NCI-H146 (cell line): ENCODE results near the gene TMEM269.
A peak's percentile ranks its signal among the peaks of the same experiment; 100 is the strongest.

ENCODE experiments used
- DNase-seq: peaks from one replicate; lab custom pipeline; 2025; lab: John Stamatoyannopoulos, UW

TMEM269 gene

DNA sequence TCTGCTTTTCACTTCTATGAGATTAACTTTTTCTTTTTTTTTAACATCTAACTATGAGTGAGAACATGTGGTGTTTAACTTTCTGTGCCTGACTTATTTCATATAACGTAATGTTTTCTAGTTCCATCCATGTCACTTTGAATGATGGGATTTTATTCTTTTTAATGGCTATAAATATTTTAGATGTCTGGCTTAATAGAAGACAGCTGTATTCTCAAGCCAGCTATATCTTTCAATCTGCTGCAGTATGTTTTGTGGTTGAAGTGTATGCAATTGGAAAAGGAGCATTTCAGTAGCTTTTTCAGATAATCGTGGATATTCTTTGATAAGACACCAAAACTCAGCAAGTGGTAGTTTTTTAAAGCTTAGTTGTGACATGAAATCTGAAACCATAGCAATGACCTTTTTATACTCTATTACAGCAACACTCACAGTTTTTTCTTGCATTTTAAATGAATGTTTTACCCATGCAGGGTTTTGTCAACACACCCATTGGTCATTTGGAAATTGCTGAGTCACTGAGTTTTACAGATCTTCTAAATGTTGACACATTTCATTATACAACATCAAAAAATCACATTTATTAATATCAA is 38.1 kb downstream of the TMEM269 start:
- DNase-seq = no peak

DNA sequence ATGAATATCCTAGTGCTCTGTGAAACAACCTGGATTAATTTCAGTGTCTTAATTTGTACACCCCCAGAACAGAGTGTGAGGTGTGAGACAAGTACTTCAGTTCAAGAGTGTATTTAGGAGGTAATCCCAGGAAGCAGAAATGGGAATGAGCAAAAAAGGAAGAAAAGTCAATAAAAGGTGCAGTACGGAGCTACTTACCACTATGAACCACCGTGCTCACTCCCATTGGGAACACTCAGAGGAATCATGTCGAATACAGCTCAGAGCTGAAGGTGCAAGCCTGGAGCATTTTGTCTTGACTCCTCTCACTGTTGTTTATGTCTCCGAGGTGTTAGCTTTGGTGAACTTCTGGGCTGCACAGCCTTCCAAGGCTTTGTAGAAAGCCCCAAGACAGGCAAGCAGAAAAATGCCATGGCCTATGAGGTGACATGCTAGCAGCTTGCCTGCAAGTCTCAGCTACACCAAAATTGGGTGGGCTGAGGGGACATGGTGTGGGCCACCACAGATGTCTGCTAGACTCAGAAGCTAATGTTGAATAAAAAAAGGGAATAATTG is 39.8 kb downstream of the TMEM269 start:
- no peak for DNase-seq

DNA sequence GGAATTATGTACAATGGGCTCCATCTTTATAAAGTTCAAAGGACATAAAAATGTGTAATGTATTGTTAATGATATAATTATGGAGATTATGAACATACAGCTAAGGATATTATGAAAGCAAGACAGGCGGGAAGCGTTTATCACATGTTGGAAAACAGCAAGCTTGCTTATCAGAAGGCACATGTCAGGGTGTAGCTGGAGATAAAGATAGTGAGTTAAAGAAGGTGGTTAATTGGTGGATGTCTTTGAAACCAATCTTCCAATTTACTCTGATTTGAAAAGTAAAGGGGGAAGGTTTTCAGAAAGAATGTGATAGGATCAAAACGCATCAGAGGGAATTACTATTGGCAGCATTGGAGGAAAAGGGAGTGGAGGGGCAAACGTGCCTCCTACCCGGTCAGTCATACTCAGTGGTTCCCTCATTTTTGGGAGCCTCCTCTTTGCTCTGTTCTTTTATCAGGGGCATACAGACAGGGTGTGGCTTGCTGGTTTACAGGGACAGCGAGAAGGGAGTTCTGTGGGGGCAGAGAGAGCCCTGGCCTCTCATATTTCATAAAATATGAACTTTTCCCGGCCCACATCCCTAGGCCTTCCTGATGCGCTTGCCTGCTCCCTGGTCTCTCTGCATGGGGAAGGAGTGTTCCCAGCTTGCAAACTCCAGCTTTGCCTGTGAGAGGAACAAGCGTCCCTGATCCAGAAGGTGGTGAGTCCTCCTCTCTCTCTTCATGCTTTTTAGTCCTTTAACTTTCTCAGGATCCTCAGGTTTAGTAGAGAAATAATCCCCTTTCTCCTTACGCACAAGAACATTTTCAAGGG is 40.5 kb downstream of the TMEM269 start:
- no peak for DNase-seq

DNA sequence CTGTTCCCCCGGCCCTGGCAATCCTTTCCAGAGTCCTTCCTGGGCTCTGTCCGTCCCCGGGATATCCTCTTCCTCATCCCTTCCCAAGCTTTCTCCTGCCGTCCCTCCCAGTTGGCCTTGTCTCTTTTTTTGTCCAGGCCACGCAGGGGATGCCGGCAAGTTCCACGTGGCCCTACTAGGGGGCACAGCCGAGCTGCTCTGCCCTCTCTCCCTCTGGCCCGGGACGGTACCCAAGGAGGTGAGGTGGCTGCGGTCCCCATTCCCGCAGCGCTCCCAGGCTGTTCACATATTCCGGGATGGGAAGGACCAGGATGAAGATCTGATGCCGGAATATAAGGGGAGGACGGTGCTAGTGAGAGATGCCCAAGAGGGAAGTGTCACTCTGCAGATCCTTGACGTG is 45.8 kb downstream of the TMEM269 start:
- no peak for DNase-seq

- no peak for DNase-seq
Observed at GRCh38 chr1:42831273-42831672, 46.5 kb downstream of the TMEM269 start.

- DNase-seq = no peak
Observed at GRCh38 chr1:42832641-42833240, 48.0 kb downstream of the TMEM269 start.

DNA sequence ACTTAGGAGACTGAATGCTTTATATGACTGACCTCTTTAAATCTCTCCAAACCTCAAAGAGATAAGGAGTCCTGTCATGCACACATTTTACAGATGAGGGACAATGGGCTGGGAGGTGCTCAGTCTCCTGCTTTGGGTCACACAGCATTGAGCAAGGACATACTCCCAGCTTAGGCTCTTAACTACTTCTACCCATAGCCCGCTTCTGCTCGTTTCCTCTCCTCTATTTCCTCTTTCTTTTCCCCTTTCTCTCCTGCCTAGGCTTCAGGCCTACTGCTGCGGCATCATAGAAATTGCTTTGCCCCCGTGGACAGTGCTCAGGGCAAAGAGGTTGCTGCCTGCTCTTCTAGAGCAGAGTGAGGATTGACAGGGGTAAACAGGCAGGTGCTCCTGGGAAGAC is 49.2 kb downstream of the TMEM269 start:
- no peak for DNase-seq

GRCh38 chr1:42834803-42835202 is 50.0 kb downstream of the TMEM269 start:
- DNase-seq = no peak

- no peak for DNase-seq
Observed at GRCh38 chr1:42835422-42835821, 50.6 kb downstream of the TMEM269 start.

GRCh38 chr1:42837709-42838108 is 52.9 kb downstream of the TMEM269 start:
- no peak for DNase-seq

DNA sequence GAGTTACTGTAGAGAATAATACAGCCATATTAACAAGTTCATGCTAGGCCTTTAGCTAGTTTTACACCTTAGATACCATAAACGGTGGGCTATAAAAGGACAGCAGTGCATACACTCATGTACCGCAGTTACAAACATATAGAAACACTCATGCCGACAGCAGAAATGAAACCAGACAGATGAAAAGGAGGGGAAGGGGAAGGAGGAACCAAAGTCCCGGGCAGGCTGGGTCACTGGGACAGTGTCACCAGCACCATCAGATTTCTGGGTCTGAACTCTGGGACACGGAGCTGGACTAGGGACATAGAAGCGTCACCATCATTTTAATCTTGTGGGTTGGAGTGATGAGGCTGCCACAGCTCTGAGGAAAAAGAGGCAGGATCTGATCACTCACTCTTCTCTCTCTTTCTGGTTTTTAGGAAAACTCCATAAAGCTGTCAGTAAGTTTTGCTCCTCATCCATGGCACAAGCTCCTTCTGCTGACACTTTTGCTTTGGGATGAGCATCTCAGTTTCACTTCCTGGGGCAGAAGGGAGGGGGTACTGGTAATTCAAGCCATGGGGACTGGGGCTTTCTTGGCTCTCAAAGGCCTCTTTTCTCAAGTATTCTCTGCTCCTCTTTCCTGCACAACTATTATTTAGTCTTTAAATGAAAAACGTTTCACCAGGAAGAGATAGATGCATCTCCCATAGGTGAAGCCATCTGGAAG is 53.8 kb downstream of the TMEM269 start:
- no peak for DNase-seq

DNA sequence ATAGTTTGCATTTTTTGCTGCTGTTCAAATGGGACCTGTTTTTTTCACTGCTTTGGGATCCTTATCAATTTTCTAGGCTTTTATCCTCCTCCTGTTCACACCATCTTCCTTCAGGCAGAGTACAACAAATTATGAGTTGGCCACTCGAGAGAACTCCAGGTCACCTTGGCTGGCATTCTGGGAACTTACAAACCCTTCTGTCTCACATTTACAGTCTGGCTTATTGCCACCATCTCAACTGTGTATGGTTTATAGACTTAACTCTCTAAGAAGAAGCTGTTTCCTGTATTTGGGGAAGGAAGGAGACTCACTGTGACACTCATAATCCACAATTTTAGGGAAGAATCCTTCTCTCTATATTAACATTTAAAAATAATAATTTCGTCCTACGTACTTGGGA is 56.2 kb downstream of the TMEM269 start:
- DNase-seq = no peak

DNA sequence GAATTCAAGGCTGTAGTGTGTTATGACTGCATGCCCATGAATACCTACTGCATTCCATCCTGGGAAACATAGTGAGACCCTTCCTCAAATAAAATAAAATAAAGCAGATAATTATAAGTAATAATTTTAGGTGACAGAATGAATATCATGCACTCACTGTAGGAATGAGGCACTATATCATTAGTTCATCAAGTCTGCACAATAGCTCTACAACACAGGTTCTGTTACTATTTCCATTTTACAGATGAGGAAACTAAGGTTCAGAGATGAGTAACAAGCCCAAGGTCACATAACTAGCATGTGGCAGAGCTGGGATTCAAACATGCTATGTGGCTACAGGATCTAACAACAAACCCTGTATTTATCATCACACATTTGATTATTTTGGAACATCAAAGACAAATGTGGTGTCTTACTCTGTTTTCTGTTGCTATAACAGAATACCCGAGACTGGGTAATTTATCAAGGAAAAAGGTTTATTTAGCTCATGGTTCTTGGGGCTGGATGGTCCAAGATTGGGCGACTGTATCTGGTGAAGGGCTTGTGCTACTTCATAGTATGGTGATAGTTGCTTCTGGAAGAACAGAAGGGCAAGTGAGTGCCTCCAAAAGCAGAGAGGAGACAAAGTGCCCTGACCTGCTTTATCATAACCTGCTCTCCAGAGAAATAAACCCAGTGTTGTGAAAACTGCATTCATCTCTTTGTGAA is 56.8 kb downstream of the TMEM269 start:
- no peak for DNase-seq

DNA sequence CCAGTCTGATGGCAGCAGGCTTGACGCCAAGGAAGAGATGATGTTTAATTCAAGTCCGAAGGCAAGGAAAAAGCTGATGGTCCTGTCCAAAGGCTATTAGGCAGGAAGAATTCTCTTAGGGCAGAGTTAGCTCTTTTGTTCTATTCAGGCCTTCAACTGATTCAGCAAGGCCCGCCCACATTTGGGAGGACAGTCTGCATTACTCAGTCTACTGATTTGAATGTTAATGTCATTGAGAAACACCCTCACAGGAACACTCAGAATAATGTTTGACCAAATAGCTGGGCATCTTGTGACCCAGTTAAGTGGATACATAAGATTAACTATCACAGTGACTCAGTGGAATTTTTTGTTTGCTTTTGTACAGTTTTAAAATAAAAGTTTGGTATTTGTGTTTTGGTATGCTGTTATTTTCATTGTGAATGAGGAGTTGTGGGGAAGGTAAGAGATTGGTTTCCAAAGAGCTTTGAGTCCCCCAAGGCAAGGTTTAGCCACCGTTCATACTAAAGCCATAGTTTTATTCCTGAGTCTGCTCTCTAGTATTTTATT is 59.9 kb downstream of the TMEM269 start:
- DNase-seq = no peak

DNA sequence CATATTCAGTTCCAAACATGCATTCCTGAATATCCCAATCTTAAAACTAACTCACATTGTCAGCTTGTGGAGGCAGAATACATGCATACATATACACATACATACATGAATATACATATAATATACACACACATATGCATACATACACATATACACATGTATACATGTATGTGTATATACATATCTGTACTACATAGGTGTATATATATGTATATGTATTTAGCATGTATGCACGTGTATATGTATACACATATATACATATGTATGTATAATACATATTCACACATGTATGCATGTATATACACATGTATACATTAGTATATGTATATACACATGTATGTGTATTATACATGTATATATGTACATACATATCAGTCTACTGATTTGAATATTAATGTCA is 60.4 kb downstream of the TMEM269 start:
- no peak for DNase-seq

DNA sequence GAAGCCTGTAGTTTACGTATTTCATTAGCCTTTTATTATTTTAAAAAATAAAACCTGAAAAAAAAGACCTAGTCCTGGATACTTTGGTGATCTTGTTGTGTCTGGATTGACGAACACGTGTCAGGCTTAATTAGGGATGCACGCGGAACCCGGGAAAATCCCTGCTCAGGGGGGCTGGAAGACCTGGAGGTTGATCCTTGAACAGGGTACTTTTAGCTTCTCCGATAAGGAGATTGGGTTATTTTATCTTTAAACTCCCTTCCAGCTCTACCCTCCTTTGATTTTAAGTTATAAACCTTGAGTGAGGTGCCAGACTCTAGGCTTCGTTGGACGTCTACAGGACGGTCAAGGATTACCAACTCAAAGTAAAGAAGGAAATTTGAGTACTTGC is 61.1 kb downstream of the TMEM269 start:
- DNase-seq = no peak

DNA sequence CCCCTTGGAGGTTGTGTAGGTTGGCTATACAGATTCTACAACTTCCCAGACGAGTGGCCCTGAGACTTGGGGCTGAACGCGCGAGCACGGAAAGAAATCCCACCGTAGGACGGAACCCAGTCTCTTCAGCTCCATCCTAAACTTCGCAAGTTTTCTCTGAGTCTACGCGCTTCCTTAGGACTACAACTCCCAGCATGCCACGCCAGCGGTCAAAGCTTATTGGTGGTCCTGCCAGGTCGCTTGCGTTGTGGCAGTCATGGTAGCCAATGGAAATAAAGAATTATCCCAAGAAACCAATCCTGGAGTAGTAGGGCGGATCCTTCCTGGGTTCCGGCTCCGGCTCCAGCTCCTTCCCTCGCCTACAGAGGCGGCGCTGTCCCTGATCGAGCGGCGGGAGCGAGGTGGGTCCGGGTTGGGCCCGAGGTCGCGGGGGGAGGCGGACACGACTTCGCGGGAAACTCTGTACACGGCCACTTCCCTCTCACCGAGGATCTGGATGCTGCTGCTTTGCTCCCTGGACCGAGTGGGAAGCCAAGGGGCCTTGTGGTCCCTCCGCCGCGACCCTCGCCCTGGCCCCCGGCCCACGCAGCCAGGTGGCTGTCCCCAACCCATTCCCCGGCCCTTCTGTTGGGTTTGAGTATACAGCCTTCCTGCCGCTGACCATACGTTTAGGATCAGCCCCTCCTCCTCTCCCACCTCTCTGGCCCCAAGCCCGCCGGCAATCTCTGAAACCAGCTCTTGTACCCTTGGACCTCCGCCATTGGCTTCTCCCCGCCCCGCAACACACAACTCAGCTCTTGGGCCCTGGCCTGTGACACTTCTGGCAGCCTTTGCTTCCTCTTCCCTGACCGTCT is 61.7 kb downstream of the TMEM269 start, which contains the start of gene ZNF691:
Gene ZNF691 (plus strand): TSS at position 357 of the 854 bp plus-strand sequence. CDS start 3,046 bp downstream, outside the sequence.
- peak; percentile 91 for DNase-seq

GRCh38 chr1:42847111-42847595 is 62.4 kb downstream of the TMEM269 start:
- no peak for DNase-seq

GRCh38 chr1:42847721-42848460 is 63.1 kb downstream of the TMEM269 start:
- no peak for DNase-seq
